Measurements from ENCODE around the gene ARL2BP. TPM values are rescaled to one million over a fixed set of nuclear protein-coding genes. Genes with fewer than 3 reads are reported as not detected.

ARL2BP gene
- total and polyA plus RNA-seq, 4 donors: 32.8 to 63.2 (median 44.1) TPM

DNA sequence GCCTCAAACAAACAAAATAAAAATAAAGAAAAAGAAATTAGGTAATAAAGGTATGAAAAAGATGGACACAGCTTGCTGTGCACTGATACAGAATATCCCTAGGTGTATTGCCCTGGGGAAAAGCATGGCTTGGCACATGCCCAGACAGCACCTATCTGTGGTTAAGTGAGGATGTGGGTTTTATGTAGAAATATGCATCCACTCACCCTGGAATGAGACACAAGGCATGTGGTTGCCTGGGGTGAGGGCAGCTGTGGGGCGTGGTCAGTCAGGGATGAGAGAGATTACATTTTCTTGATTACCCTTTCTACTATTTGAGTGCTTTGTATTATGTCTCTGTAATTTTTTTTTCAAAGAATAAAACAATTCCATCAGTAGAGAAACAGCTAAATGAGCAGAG is 32.5 kb downstream of the ARL2BP start:
- Histone ChIP-seq H3K4me3 (no peak overlapping the region), H3K36me3 (ENCODE audit: control insufficient read depth in 4 of 4, insufficient read depth in 4 of 4, low read length in 4 of 4) (no peaks in the 10 kb centered on the region), H3K9me3 (ENCODE audit: control insufficient read depth in 4 of 4, insufficient read depth in 3 of 4, low read length in 3 of 4) (no peaks in the 10 kb centered on the region), H3K27ac (ENCODE audit: low read depth in 1 of 2, low read length in 1 of 2) (peak overlapping the region in 1 of 2 donors; percentile 42), H3K4me1 (ENCODE audit: control insufficient read depth in 5 of 5, insufficient read depth in 5 of 5, low read length in 5 of 5) (peaks cover 0 to 25% (median 0%) of the 10 kb centered on the region in 5 donors), H3K9ac (ENCODE audit: insufficient read depth in 1 of 2, low read length in 2 of 2) (no peak overlapping the region), H3K27me3 (ENCODE audit: control insufficient read depth in 3 of 3, insufficient read depth in 3 of 3, low read length in 2 of 3) (peaks cover 0 to 17% (median 8%) of the 10 kb centered on the region in 3 donors)
- 22 to 31% methylated on average over 1 of the region's 1 CpG for WGBS, 2 donors
- ATAC-seq (ENCODE audit: insufficient read depth, low FRiP score) (peak; percentile 58), DNase-seq (no peak)
- TF ChIP-seq, protein P1, sequence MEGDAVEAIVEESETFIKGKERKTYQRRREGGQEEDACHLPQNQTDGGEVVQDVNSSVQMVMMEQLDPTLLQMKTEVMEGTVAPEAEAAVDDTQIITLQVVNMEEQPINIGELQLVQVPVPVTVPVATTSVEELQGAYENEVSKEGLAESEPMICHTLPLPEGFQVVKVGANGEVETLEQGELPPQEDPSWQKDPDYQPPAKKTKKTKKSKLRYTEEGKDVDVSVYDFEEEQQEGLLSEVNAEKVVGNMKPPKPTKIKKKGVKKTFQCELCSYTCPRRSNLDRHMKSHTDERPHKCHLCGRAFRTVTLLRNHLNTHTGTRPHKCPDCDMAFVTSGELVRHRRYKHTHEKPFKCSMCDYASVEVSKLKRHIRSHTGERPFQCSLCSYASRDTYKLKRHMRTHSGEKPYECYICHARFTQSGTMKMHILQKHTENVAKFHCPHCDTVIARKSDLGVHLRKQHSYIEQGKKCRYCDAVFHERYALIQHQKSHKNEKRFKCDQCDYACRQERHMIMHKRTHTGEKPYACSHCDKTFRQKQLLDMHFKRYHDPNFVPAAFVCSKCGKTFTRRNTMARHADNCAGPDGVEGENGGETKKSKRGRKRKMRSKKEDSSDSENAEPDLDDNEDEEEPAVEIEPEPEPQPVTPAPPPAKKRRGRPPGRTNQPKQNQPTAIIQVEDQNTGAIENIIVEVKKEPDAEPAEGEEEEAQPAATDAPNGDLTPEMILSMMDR (IDR thresholded peaks at IDR 0.05; ENCODE audit: control extremely low read depth, extremely low read depth): no peak

DNA sequence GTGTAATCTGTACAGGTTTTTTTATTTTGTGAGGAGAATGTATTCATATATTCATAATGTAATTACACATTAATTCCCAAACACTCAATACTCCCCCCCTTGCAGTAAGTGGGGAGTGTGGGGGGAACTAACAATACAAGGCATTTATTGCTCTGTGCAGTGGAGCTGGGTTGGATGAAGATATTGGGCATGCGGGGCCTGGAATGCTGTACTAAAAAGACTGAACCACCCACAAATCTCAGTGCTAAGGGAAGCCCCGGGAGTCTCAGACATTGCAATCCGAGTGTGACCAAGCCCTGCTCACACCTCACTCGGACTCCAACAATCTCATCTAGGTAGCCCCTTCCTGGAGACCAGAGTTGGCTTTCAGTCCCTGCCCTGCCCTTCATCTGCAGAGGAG is 33.4 kb downstream of the ARL2BP start:
- ATAC-seq (ENCODE audit: insufficient read depth, low FRiP score) (no peak), DNase-seq (no peak)
- peak overlapping the region in 1 of 2 donors; percentile 76 for H3K27ac ChIP-seq (ENCODE audit: low read depth in 1 of 2, low read length in 1 of 2)
- H3K4me1 ChIP-seq (ENCODE audit: control insufficient read depth in 5 of 5, insufficient read depth in 5 of 5, low read length in 5 of 5): peaks cover 0 to 24% (median 0%) of the 10 kb centered on the region in 5 donors
- no peaks in the 10 kb centered on the region for H3K9me3 ChIP-seq (ENCODE audit: control insufficient read depth in 4 of 4, insufficient read depth in 3 of 4, low read length in 3 of 4)
- TF ChIP-seq, protein P1 (IDR thresholded peaks at IDR 0.05; ENCODE audit: control extremely low read depth, extremely low read depth): no peak
- H3K9ac ChIP-seq (ENCODE audit: insufficient read depth in 1 of 2, low read length in 2 of 2): no peak overlapping the region
- H3K4me3 ChIP-seq: no peak overlapping the region
- peaks cover 0 to 23% (median 12%) of the 10 kb centered on the region in 3 donors for H3K27me3 ChIP-seq (ENCODE audit: control insufficient read depth in 3 of 3, insufficient read depth in 3 of 3, low read length in 2 of 3)
- no peaks in the 10 kb centered on the region for H3K36me3 ChIP-seq (ENCODE audit: control insufficient read depth in 4 of 4, insufficient read depth in 4 of 4, low read length in 4 of 4)
- 75 to 87% methylated on average over 4 of the region's 4 CpGs for WGBS, 2 donors

DNA sequence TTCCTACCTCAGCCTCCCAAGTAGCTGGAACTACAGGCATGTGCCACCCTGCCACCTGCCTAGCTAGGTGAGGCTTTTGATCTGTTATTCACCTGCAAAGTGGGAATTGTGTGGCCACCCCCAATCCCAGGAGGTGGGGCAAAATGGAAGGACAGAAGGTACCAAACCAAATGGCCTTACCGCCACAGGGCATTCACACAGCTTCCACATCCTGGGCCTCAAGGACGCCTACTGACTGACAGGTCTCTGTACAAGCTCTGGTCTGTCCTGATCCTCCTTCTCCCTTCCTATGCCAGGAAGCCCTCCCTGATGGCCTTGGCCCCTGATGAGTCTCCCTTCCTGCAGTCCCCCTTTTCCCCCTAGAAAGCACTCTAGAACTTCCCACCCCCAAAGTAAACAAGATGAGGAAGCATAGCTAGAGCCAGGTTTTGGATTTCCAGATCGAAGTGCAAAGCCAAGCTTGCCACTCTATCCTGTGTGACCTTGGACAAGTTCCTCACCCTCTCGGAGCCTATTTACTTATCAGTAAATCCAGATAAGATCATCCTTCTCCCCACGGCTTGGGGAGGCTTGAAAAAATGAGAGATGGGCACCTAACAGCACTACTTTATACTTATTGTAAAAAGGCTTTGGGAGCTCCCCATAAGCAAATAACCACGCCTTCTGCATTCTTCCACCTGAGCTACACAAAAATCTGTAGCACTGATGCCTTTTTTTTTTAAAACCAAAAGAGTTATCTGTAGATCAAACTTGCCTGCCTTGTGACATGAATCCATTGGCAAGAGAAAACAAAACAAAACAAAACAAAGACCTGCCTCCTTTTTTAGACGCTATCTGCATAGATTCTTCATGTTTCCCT is 35.0 kb downstream of the ARL2BP start:
- no peak overlapping the region for H3K9ac ChIP-seq (ENCODE audit: insufficient read depth in 1 of 2, low read length in 2 of 2)
- DNase-seq (no peak), ATAC-seq (ENCODE audit: insufficient read depth, low FRiP score) (no peak)
- H3K9me3 ChIP-seq (ENCODE audit: control insufficient read depth in 4 of 4, insufficient read depth in 3 of 4, low read length in 3 of 4): no peaks in the 10 kb centered on the region
- peaks cover 0 to 22% (median 0%) of the 10 kb centered on the region in 5 donors for H3K4me1 ChIP-seq (ENCODE audit: control insufficient read depth in 5 of 5, insufficient read depth in 5 of 5, low read length in 5 of 5)
- no peaks in the 10 kb centered on the region for H3K36me3 ChIP-seq (ENCODE audit: control insufficient read depth in 4 of 4, insufficient read depth in 4 of 4, low read length in 4 of 4)
- no peak overlapping the region for H3K4me3 ChIP-seq
- H3K27ac ChIP-seq (ENCODE audit: low read depth in 1 of 2, low read length in 1 of 2): peak overlapping the region in 1 of 2 donors; percentile 78
- H3K27me3 ChIP-seq (ENCODE audit: control insufficient read depth in 3 of 3, insufficient read depth in 3 of 3, low read length in 2 of 3): peaks cover 0 to 35% (median 24%) of the 10 kb centered on the region in 3 donors
- 52 to 59% methylated on average over 7 of the region's 7 CpGs for WGBS, 2 donors
- TF ChIP-seq, protein P1 (IDR thresholded peaks at IDR 0.05; ENCODE audit: control extremely low read depth, extremely low read depth): no peak
